SKM-1 (cell line): ENCODE results near the gene KCNMA1.

Experiments
- DNase-seq: peaks from one replicate; lab custom pipeline; 2025; ENCODE audit not compliant: unreplicated experiment; lab: John Stamatoyannopoulos, UW

Gene KCNMA1

DNA sequence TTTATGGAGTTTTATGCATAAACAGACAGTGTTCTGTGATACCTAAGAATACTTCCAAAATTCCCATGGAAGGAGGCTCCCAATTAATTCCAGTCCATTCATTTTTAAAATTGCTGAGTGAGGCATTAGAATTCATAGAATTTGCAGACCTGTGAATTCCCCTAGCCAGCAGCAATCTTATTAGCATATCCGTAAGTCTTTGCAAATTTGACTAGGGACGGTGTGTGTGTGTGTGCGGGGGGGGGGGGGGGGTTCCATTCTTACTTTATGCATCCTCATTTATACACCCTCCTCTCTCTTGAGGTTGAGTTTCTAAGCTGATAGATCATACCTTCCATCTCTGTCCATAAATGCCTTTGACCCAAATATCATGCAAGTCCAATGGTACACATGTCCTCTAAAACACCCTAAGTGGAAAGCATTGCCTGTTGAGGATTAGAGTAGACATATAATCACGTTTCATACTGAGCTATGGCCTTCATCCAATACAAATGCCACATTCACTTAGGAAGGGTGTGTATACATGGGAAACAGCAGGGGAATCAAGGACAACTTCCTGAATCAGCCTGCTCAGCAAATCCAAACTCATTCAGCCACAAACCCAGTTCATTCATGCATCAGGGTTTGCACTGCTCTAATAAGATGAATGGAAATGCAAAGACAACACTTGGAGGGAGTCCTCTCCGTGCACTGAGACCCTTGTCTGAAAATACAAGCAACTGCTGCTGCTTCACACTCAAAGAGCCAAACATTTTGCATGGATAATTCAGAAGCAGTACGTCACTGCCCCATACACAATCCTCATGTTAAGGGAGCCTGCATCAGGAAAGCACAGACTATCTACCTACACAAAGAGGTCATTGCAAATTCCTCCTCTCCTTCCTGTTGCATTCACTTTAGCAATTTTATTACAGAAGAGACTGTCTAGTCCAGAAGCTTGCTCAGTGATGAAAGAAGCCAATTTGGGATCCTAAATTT lies 350.8 kb downstream of the KCNMA1 start:
- DNase-seq: no peak

GRCh38 chr10:77285529-77286182 lies 352.0 kb downstream of the KCNMA1 start:
- no peak for DNase-seq

GRCh38 chr10:77284797-77285196 lies 352.8 kb downstream of the KCNMA1 start:
- no peak for DNase-seq

GRCh38 chr10:77283326-77283725 lies 354.3 kb downstream of the KCNMA1 start:
- no peak for DNase-seq

DNA sequence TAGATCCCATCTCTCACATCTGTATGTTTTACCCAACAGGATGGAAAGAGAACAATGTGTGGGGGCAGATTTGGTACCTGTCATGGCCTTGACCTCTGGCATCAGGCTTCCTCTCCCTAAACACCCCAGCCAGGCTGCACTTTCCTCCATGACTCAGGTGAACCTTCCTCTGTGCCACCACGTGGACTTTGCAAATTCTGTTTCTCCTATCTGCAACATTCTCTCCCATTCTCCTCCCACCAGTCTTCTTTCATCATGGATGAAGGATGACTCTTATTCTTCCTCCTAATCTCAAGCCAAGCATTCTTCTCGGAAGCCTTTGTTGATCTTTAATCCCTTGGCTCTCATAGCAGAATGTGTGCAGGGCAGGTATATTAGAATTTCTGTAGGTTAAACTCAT lies 355.4 kb downstream of the KCNMA1 start:
- no peak for DNase-seq

DNA sequence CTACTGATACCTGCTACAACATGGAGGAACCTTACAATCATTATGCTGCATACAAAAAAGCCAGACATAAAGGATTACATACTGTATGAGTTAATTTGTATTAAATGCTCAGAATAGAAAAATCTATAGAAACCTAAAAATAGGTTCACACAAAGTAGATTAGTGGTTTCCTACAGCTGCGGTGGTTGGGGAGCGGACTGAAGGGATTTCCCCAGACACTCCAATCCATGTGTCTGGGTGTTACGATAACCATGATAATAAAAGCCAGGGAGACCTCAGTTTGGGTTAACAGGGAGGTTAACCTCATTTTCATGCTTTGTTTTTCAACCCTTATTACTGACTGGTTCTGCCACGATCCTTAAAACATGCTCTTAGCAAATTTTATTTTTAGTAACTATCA lies 355.9 kb downstream of the KCNMA1 start:
- DNase-seq: no peak

GRCh38 chr10:77279207-77279606 lies 358.4 kb downstream of the KCNMA1 start:
- DNase-seq: no peak

DNA sequence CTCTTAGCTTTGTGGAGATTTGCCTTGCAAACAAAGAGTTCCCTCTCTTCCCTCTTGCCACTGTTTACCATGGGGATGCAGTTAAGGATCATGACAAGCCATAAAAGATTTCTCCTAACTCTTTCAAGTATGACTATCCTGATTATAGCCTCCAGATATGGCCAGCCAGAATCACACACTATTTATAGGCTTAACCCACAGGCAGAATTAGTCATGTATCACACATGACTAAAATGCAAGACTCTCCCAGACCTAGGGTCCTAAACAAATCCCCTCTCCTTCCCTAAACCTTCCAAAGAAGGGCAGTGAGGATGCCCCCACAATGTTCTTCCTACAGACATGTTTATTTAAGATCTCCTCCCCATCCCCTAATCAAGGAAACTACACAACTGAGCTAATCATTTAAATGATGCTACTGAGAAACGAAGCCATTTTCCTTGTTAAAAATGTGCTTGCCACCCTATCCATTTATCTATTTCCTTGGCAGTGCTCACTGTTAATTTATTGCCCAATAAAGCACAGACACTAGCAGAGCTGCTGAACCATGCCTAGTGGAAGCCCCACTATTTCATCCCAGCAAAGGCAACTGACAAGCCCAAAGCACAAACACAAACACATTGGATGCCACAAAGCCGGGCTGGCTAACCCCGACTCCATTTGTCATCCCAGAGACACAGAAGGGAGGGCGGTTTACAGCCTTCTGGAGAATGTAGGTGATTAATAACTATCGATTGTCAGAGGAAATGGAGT lies 363.4 kb downstream of the KCNMA1 start:
- no peak for DNase-seq

DNA sequence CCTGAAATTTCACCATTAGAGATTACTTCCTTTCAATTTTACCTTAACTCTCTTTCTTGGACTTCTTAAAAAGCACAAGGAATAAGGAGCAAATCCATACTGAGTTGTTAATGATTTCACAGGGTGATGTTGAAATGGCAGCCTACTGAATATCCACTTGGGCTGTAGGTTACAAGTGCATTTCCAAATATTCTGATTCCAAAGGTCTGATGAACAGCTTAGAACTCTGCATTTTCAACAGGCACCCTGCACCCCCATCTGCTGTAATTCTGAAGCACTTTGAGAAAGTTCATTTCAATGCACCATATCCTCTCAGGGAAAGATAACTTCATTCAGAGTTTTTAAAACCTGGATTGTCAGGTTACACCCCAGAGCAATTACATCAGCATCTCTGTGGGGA lies 368.4 kb downstream of the KCNMA1 start:
- DNase-seq: no peak

GRCh38 chr10:77268721-77269120 lies 368.9 kb downstream of the KCNMA1 start:
- DNase-seq: no peak

DNA sequence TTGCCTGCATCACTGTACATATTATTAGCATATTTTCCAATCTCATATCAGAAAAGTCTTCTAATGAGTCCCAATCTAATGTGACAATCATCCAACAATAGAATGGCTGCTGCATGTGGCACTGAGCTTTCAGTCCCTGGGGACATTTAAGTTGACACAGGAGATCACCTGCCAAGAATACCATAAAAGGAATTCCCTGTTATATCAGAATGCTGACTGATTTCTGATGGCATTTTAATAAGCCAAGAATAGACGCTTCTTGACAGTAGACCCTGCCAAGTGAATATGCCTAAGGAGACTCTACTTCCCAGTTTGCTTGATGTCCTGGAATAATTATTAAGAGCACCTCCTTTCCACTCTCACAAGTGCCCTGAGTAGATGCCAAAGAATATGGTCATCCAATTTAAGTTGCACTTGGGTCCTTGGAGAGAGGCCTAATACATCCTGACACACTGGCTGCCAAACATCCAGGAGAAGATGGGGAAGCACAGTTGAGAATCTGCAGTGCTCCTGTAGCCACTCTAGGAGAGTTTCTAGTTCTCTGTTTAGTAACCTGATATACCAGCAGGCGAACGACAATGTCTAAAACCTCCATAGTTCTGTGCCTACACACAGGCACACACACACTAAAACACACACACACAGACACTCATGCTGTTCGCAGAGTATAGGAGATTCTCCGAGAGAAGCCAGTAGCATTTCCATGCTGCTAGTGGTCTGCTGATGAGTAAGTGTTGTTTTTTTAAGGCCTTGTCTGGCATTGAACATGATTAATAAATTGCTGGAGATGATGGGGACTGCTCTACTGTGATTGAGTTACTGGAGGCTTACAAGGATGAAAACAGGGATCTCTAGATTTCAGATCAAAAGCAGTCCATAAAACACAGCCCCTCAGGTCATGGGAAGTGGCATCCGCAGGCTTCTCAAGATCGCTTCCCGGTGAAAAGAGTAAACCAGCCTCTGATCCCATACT lies 369.6 kb downstream of the KCNMA1 start:
- no peak for DNase-seq

- DNase-seq: no peak
Measured at GRCh38 chr10:77266242-77266641, 371.4 kb downstream of the KCNMA1 start.

GRCh38 chr10:77264527-77264926 lies 373.1 kb downstream of the KCNMA1 start:
- no peak for DNase-seq

GRCh38 chr10:77264107-77264506 lies 373.5 kb downstream of the KCNMA1 start:
- DNase-seq: no peak

DNA sequence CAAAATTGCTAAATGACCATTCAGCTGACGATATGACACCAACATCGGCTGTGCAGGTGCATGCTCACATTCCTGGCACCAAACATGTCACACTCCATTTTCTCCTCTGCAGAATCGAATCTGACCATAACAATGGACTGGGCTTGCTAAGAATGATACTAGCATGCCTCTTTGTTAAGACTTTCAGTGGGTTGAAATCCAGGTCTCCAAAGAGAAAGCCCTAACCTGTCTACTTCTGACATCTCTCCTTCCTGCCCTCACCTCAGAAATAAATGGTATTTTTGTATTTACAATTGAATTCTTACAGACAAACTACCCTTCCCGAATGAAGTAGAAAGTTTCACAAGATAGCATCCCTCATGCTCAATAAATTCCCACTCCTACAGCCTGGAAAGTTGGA lies 373.9 kb downstream of the KCNMA1 start:
- DNase-seq: no peak

- DNase-seq: no peak
Measured at GRCh38 chr10:77261146-77261545, 376.5 kb downstream of the KCNMA1 start.

DNA sequence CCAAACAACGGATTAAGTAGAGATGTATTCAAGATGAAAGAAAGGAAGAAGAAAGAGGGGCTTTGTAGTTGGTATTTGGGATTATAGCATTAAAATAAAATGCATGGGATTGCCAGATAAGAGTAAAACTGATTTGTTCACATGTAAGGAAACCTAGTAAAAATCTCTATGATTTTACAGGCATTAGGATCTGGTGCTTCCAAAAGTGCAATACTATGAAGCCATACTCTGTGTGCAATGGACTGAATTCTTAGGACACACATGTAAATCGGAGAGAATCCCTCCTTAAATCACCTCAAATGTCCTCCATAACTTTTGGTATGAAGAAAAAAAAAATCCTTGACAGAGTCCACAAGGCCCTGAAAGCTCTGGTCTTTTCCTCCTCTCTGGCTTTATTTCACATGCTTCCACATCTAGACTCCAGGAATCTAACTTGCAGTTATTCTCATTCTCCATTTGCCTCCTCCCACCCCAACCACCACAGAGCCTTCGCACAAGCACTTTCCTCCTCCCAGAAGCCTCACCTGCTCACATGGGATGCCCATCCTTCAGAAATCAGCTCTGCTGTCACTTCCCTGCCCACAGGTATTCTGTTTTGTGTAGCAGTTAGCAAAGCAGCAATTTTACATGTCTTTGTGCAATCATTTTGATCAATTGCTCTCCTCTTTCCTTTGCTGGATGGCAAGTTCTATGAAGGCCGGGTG lies 378.3 kb downstream of the KCNMA1 start:
- DNase-seq: no peak

GRCh38 chr10:77256346-77256745 lies 381.3 kb downstream of the KCNMA1 start:
- no peak for DNase-seq

- DNase-seq: no peak
Measured at GRCh38 chr10:77253556-77254064, 384.0 kb downstream of the KCNMA1 start.

DNA sequence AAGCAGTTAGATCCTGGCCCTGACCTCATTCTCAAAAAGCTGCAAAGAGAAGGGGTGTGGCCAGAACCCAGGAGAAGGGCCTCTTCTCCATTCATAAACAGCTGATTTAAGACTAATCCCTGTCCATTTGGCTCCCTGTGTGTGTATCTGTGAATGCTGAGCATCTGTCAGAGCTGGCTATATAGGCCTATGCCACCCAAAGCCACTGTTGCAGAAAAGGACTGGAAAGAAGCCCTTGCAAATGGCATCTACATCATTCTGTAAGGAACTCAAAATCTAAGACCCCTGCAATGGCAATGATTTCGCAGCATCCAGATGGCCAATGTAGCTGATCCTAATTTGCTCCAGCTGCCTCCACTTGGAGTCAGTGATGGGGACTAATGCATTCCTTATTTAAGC lies 384.5 kb downstream of the KCNMA1 start:
- DNase-seq: no peak
